OCI-LY1 (cell line): ENCODE measurements around the gene UGT2A3.

Experiments
- EZH2 ChIP-seq: fragments of 200-600 bp; sonication (generic), shearing (Covaris generic); IDR thresholded peaks from 2 replicates; pipeline ENCODE4 v1.8.0; 2017; ENCODE audit warnings: borderline replicate concordance, mixed run types, mild to moderate bottlenecking, antibody characterized with exemption, low read length, moderate library complexity, mixed read lengths
- TF ChIP-seq, protein P1 (sequence below): fragments of 200-600 bp; sonication (generic), shearing (Covaris generic); IDR thresholded peaks from 2 replicates; pipeline ENCODE4 v1.5.1; 2017; ENCODE audit warnings: mild to moderate bottlenecking, antibody characterized with exemption, low read length, moderate library complexity, mixed read lengths

DNA sequence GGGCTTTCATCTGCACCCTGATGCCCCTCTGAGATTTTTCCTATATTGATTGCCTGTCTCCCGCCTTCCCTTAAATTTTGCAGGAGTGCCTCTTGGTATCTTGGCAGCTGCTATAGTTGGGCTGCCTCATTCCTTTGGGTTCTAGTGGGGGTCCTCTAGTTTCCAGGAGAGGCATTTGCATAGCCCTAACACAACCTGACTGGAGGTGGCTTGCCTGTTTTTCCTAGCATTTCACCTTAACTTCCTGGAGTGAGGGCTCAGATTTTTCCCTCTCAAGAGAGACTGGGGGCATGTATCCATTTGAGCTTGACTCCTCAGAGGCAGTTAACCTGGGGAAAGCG lies 46.0 kb downstream of the UGT2A3 start:
- TF ChIP-seq, protein P1, sequence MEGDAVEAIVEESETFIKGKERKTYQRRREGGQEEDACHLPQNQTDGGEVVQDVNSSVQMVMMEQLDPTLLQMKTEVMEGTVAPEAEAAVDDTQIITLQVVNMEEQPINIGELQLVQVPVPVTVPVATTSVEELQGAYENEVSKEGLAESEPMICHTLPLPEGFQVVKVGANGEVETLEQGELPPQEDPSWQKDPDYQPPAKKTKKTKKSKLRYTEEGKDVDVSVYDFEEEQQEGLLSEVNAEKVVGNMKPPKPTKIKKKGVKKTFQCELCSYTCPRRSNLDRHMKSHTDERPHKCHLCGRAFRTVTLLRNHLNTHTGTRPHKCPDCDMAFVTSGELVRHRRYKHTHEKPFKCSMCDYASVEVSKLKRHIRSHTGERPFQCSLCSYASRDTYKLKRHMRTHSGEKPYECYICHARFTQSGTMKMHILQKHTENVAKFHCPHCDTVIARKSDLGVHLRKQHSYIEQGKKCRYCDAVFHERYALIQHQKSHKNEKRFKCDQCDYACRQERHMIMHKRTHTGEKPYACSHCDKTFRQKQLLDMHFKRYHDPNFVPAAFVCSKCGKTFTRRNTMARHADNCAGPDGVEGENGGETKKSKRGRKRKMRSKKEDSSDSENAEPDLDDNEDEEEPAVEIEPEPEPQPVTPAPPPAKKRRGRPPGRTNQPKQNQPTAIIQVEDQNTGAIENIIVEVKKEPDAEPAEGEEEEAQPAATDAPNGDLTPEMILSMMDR = no peak
- no peak for TF ChIP-seq EZH2
